A549 treated with AZD2906 at 1 μM for 4 hours (cell line): ENCODE results near the gene SHC2. TPM values are rescaled to one million over a fixed set of nuclear protein-coding genes. Genes with fewer than 3 reads are reported as not detected.

Experiments used
- total RNA-seq: library from RNA; stranded (reverse); fragments of 200-300 nt; extraction: Qiagen RNA extraction; gene quantifications from 5 replicates; pipeline ENCODE4 v1.2.3, GENCODE V29; 2022

Gene SHC2, protein sequence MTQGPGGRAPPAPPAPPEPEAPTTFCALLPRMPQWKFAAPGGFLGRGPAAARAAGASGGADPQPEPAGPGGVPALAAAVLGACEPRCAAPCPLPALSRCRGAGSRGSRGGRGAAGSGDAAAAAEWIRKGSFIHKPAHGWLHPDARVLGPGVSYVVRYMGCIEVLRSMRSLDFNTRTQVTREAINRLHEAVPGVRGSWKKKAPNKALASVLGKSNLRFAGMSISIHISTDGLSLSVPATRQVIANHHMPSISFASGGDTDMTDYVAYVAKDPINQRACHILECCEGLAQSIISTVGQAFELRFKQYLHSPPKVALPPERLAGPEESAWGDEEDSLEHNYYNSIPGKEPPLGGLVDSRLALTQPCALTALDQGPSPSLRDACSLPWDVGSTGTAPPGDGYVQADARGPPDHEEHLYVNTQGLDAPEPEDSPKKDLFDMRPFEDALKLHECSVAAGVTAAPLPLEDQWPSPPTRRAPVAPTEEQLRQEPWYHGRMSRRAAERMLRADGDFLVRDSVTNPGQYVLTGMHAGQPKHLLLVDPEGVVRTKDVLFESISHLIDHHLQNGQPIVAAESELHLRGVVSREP
- total RNA-seq, result 0.79 to 1.5 TPM (median 0.93 TPM) in 5 replicates

DNA sequence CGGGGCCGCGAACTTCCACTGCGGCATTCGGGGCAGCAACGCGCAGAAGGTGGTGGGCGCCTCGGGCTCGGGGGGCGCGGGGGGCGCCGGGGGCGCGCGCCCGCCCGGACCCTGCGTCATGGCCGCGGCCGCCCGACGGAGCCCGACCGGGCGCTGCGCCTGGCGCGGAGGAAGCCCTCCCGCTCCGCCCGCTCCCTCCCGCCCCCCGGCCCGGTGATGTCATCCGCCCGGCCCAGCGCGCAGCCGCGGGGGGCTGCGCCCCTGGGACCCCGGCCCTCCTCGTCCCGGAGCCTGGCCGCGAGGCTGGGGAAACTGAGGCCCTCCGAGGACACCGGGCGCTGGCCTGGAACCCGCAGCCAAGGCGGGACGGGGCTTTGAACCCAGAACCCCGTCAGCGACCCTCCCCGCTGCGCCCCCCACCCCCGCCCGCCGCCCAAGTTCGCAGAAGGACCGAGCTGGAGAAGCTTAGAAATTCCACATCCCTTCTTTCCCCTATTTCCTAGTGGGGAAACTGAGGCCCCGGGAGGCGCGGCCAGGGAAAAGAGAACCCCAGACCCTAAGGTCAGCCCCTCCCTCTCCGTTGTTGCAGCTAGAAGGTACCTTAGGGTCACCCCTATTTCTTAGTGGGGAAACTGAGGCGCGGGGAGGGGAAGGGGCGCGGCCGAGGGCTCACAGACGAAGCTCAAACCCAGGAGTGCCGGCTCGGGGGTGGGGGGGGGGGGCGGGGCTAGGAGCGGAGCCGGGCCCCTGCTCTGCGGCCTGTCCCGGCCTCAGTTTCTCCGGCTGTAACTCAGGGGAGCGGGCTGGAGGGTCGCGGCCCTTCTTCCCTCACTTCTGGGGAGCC, at the start of gene SHC2:
TSS of gene SHC2 (minus strand) at position 157 of the 844 bp plus-strand sequence. CDS start at position 120, 37 bp downstream.

GRCh38 chr19:507286-508203, 46.7 kb upstream of the SHC2 start, which contains the start of gene TPGS1:
Gene TPGS1, plus strand, starts transcription at chr19:507497. Its CDS starts 10 bp downstream, at chr19:507507.

DNA sequence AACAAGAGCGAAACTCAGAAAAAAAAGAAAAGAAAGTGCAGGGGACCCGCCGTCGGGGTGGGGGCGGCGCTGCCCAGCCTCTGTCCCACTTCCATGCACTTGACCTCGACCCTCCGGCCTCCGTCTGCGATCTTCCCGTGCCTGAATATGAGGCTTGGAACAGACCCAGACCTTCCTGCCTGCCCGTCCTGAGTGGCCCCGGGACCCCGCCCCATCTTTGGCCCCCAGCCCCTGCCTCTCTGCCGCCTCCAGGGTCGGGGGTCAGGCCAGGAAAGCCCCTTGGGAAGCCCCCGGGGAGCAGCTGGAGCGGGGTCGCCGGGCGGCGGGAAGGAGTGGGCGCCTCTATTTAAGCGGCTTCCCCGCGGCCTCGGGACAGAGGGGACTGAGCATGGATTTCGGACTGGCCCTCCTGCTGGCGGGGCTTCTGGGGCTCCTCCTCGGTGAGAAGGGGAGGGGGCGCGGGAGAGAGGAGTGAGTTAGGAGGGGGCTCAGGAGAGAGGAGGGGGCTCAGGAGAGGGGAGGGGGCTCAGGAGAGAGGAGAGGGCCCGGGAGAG, 35.4 kb upstream of the SHC2 start, which contains the start of gene MADCAM1:
TSS of gene MADCAM1 (plus strand) at position 375 of the 554 bp plus-strand sequence. CDS start at position 389, 14 bp downstream.

DNA sequence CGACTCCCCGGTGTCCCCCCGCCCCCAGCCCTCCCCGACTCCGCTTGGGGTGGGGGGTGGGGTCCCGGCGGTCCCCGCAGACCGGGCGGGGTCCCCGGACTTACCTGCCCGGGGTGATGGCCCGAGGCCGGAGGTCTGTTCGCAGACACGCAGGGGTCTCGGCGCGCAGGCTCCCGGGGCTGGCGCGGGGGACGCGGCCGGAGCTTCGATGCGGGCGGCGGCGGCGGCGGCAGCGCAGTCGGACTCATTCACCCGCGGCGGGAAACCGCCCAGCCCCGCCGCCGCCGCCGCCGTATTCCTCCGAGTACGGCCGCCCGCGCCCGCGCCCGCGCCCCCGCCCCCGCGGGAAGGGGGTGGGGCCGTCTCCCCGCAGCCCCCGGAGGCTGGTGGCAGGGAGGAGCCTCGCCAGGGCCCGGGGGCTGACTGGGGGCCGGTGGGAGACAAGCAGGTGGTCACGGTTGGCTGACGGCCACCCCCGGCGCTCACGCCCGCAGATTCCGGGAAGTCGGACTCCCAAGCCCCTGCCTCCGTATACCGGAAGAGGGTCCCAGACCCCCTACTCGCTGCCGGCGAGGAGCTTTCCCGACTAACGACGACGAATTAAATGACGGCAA, 51.8 kb downstream of the SHC2 start, which contains the start of gene C2CD4C:
TSS of gene C2CD4C (minus strand) at position 246 of the 614 bp plus-strand sequence. CDS start 786 bp downstream, outside the sequence.

Other genes with a start within 250 kb of the SHC2 start
- 75.6 to 112 TPM (median 102 TPM) in 5 replicates for gene PLPP2, start 169.6 kb downstream of the SHC2 start, total RNA-seq
- 14.0 to 20.1 TPM (median 18.9 TPM) in 5 replicates for gene MIER2, start 116.2 kb downstream of the SHC2 start, total RNA-seq
- 0.35 to 0.70 TPM (median 0.53 TPM) in 5 replicates for gene C2CD4C, start 51.9 kb downstream of the SHC2 start, total RNA-seq
- gene MADCAM1, start 35.5 kb upstream of the SHC2 start, total RNA-seq, result 0.15 to 0.45 TPM (median 0.30 TPM) in 5 replicates
- 11.4 to 18.4 TPM (median 17.4 TPM) in 5 replicates for gene TPGS1, start 46.5 kb upstream of the SHC2 start, total RNA-seq
- gene CDC34, start 70.7 kb upstream of the SHC2 start, total RNA-seq, result 59.1 to 93.2 TPM (median 92.5 TPM) in 5 replicates
- 0.29 to 0.47 TPM (median 0.32 TPM) in 4 of 5 replicates, not detected in the other for gene GZMM, start 83.0 kb upstream of the SHC2 start, total RNA-seq
- gene BSG, start 111.6 kb upstream of the SHC2 start, total RNA-seq, result 658 to 742 TPM (median 709 TPM) in 5 replicates
- gene HCN2, start 128.8 kb upstream of the SHC2 start, total RNA-seq, result 26.6 to 37.3 TPM (median 36.3 TPM) in 5 replicates
- gene POLRMT, start 172.5 kb upstream of the SHC2 start, total RNA-seq, result 63.3 to 94.7 TPM (median 88.7 TPM) in 5 replicates
- 0.46 to 0.82 TPM (median 0.66 TPM) in 5 replicates for gene FGF22, start 178.8 kb upstream of the SHC2 start, total RNA-seq
- gene RNF126, start 202.2 kb upstream of the SHC2 start, total RNA-seq, result 54.8 to 75.9 TPM (median 73.1 TPM) in 5 replicates
- 217 to 278 TPM (median 258 TPM) in 5 replicates for gene FSTL3, start 215.4 kb upstream of the SHC2 start, total RNA-seq
- 0.17 to 0.18 TPM in 2 of 5 replicates, not detected in the others for gene PRSS57, start 234.4 kb upstream of the SHC2 start, total RNA-seq
- gene PALM, start 247.9 kb upstream of the SHC2 start, total RNA-seq, result 11.4 to 15.5 TPM (median 14.4 TPM) in 5 replicates